Activated CD4-positive, alpha-beta T cell treated with anti-CD3 and anti-CD28 coated beads for 48 hours (primary cell): ENCODE data around the gene TIAM1.

Source experiments
- DNase-seq: peaks from one replicate; pipeline ENCODE4 v3.0.0-alpha.2; 2020

Gene TIAM1

GRCh38 chr21:31201144-31201543, 142.9 kb downstream of the TIAM1 start:
- no peak for DNase-seq

DNA sequence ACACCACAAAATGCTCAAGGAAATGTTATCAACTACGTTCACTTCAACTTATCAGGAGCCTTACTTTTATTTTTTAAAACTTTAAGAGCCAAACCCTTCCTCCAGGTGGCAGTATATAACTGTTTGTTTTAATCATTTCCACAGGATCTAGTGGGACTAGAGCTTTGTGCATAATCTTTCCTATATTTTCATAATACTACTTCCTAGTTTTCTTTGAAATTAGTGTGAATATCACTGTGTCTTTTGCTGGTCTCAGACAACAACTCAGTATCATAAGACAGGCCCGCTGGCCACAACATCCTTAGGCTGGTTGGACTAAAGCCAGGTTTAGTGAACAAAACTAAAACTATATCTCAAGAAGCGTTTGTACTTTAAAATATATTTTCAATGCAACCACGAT, 145.5 kb downstream of the TIAM1 start:
- DNase-seq: no peak

DNA sequence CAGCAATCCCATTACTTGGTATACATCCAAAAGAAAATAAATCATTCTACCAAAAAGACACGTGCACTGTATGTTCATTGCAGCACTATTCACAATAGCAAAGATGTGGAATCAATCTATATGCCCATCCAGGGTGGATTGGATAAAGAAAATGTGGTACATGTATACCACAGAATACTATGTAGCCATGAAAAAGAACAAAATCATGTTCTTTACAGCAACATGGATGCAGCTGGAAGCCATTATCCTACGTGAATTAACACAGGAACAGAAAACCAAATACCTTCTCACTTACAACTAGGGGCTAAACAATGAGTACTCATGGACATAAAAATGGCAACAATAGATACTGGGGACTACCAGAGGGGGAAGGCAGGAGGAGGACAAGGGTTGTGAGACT, 147.3 kb downstream of the TIAM1 start:
- DNase-seq: no peak

GRCh38 chr21:31195334-31196015, 148.6 kb downstream of the TIAM1 start:
- DNase-seq: no peak

DNA sequence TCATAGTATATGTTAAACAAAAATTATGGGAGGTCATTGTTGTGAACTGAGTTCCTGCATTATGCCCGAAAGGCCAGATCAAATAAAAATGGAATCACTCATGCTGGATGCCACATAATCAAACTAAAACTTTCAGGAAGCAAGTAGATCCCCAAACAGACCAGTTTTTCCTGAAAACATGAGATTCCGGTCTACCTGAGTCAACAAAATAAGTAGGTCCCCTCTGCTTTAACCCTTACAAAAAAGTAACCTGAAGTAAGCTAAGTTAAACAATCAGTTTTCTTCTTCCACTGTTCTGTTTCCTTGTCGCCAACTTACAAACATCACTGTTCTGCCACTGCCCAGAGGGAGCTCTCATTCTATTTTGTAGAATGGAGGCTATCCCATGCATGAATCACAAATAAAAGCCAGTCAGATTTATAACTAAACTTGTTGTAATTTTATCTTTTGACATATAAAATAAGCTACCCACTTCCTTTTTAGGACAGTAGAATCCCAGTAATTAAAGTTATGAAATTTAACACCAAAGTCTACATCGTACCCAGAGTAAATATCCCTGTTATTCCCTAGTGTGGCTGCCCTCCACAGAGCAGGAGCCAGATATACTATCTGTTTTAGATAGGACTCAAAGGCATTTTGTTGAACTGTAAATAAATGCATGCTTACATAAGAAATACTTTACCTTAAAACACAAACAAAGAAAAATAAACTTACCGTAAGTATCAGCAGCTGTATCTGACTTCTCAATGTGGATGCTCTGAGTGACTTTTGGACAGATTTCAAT, 149.4 kb downstream of the TIAM1 start:
- DNase-seq: no peak

- no peak for DNase-seq
These were observed 150.3 kb downstream of the TIAM1 start for GRCh38 chr21:31193761-31194160.

GRCh38 chr21:31191553-31191952, 152.5 kb downstream of the TIAM1 start:
- DNase-seq: no peak

- DNase-seq: no peak
These were observed 153.5 kb downstream of the TIAM1 start for GRCh38 chr21:31190516-31190915.

GRCh38 chr21:31187499-31187898, 156.6 kb downstream of the TIAM1 start:
- DNase-seq: no peak

- no peak for DNase-seq
These were observed 157.1 kb downstream of the TIAM1 start for GRCh38 chr21:31186916-31187315.

DNA sequence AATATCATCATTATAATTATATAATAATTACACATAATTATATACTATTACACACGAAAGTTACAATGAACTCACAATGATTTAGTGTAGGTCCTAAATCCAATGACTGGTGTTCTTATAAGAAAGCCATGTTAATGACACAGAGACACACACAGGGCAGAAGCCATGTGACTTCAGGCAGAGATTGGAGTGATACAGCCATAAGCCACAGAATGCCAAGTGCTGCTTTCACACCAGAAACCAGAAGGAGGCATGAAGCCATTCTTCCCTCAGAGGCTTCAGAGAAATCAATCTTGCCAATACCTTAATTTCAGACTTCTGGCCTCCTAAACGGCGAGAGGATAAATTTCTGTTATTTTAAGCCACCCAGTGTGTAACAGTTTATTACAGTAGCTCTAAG, 158.4 kb downstream of the TIAM1 start:
- peak; percentile 43 for DNase-seq

DNA sequence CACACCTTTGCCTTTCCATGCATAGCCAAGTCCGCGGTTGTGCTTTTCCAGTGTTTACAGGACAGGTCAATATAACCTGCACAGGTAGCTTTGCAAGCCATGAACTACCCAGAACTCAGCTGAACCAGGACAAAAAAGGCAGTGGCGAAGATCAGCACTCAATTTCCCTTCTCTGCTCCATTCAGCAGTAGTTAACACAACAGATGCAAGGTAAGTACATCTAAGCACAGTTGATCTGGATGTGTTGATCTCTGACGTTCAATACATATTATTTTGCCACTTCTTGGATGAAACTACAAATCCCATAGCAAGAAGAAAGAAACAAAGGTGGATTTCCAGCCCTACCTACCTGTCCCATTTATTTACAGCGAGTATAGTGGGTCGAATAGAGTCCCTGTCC, 159.2 kb downstream of the TIAM1 start:
- no peak for DNase-seq

DNA sequence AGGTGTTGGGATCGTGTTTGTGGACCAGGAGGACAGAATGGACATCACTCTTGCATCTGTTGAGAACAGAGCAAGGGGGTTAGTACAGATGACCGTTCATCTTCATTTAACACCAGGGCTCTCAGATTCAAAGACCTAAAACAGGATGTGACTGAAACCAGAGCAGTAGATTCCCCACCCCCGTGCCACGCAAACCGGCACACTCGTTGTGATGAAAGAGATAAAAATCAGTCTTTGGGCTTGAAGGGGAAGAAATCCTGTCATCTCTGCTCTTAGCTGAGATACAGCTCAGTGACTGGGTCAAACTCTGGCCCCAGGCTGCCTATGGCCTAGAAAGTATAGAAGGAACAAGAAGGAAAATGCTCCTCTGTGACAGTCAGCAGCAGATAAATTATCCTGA, 159.6 kb downstream of the TIAM1 start:
- peak; percentile 87 for DNase-seq

DNA sequence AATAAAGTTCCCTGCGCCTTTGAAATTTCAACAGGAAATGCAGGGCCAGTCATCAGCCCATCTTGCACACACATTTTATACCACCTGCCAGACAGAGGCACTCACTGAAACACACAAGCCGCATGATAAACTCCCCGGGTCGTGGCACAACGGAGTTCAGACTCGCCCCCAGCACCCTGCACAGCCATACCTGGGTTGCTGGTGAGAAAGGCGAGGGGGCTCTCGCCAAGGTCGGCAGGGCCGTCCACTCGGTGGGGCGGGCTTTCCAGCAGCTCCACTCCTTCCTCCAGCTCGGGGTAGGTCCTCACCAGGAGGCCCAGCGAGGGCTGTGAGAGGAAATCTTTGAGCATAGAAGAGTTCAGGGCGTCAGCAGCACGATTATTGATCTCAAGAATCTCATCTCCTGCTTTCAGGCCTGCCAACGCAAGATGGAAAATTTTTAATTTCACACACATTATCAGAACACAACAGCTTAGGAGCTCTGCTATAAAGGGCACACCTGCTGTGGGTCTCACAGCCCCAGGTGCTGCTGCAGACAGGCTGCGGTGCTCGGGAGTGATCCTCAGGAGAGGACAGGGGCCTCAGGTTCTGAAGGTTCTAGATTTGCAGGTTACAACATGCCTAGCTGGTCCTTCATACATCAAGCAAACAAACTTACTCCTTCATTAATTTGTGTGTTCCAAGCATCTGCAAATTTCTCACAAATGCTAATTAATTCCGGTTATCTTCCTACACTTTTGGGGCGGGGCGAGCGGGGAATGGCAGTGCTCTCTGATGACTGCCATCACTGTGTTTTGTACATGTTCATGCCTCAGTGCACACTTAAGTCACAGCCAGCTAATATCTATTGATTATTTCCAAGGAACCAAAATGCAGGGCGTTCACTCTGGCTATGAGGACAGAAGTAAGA, 161.6 kb downstream of the TIAM1 start:
- peak; percentile 75 for DNase-seq

DNA sequence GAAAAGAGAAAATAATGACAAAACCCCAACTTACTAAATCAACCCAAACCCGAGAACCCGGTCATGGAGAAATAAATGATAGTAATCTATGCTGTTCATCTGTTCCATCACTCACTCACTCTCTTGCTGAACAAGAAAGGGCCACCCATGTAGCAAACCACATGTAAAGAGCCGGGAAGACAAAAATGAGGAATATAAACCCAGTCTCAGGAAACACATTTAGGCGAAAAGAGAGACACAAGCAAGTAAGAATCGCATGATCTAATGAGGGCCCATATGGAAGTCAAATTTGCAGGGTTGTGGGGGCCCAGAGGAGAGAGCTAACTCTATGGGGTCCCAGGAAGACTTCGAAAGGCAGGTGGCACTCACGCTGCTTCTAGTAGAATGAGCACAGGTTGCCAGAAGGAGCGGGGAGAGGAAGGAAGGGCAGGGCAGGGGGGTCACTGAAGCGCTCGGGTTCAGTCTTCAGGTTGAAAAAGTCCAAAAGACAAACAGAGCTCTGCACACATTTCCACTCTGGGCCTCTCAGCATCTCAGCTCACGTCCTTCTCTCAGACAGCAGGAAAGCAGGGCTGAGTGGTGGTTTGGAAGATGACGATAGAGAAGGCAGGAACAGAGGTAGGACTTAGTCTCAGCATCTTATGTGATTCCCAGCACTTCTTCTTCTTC, 162.8 kb downstream of the TIAM1 start:
- peak; percentile 50 for DNase-seq

- no peak for DNase-seq
These were observed 163.6 kb downstream of the TIAM1 start for GRCh38 chr21:31180256-31181081.

GRCh38 chr21:31176725-31177124, 167.3 kb downstream of the TIAM1 start:
- DNase-seq: no peak

DNA sequence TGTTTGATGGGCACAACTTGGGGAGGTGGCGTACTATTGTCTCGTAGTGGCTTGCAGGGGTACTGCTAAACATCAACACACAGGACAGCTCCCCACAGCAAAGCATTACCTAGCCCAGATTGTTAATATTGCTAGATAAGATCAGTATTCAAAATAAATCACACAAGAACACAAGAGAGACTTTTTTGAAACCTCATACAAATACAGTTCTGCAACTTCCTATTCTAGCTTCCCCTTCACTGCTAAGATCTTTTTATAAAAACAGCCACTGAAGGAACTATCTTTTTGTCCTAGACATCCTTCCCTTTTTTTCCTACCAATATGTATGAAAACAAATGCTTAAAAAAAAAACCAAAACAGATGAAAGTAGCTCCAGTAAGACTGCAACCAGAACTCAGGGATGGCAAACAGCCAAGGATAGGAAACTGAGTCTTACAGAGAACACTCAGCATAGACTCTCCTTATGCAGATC, 167.9 kb downstream of the TIAM1 start:
- DNase-seq: no peak

DNA sequence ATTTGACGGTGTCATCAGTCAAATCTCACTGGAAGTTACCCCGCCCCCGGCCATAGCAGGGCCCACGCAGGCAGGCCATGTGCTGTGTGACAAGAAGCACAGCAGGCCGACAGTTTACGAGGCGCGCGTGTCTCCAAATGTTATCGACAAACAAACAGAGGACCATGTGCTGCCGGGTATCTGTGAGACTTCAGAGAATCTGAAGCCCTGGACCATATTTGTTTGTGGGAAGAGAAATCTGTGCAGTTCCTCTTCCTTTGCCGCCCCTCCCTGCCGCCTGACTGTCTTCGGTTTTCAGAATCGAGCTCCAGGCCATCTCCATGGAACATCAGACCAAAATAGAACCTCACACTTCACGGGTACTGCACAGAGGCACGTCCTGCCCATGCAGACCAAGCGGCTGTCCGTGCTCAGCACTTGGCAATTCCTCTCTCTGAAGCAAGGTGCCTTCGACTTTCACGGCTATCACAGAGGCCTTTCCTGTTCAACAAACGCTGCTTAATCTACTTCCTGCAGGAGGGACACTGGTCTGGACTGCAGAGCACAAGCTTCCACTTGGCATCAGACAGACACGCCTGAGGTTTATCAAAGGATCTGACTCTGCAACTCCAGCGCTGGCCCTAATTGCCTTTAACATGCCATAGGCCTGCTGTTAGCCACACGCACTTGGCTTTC, 170.0 kb downstream of the TIAM1 start:
- peak; percentile 75 for DNase-seq

DNA sequence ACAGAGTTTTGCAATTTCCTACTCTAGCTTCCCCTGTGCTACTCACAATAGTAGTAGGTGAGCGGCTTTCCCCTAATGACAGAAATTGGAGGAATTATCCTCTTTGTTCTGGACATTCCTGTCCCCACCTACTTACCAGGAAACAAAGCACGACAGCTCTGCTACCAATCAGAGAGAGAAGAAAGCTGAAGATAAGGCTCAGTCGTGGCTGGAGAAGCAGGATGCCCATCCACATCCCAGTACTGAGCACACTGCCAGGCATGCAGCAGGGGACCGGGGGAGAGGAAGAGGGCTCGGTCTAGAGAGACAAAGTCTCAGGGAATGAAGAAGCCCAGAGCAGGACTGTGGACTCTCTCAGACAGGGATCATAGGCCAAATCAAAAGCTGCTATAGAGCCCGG, 171.7 kb downstream of the TIAM1 start:
- DNase-seq: no peak
